Uterus (tissue), 4 donors: Measurements from ENCODE around the gene C11orf91. TPM values are rescaled to one million over a fixed set of nuclear protein-coding genes. Genes with fewer than 3 reads are reported as not detected.

ENCODE experiments used
- DNase-seq, 2 donors: peaks; one replicate each; pipeline ENCODE4 v3.0.0-alpha.2; 2019 to 2020
- H3K27ac ChIP-seq, 2 donors: fragments of 200-600 bp; sonication (generic); 1 replicate in 1 of 2; 2 replicates in 1 of 2; pipeline ENCODE4 v1.5.1; 2016 to 2018
- H3K27me3 ChIP-seq, 2 donors: fragments of 200-600 bp; sonication (generic); one replicate each; pipeline ENCODE4 v1.5.1; 2018 to 2019; ENCODE audit warnings: control low read depth in 1 of 2
- H3K36me3 ChIP-seq, 2 donors: fragments of 200-600 bp; sonication (generic); one replicate each; pipeline ENCODE4 v1.5.1; 2019; ENCODE audit warnings: control low read depth in 1 of 2
- H3K4me1 ChIP-seq, 2 donors: fragments of 200-600 bp; sonication (generic); one replicate each; pipeline ENCODE4 v1.5.1; 2018 to 2019; ENCODE audit warnings: control low read depth in 1 of 2
- H3K4me3 ChIP-seq, 2 donors: fragments of 200-600 bp; sonication (generic); 1 replicate in 1 of 2; 2 replicates in 1 of 2; pipeline ENCODE4 v1.5.1; 2018 to 2019; ENCODE audit warnings: mild to moderate bottlenecking in 1 of 2
- H3K9me3 ChIP-seq, 2 donors: fragments of 200-600 bp; sonication (generic); one replicate each; pipeline ENCODE4 v1.5.1; 2019; ENCODE audit warnings: control low read depth in 1 of 2
- POLR2A ChIP-seq, 2 donors: fragments of 450-650 bp; IDR thresholded peaks; one replicate each; pipeline ENCODE4 v1.6.1; 2016; ENCODE audit warnings: antibody characterized with exemption in 2 of 2, mild to moderate bottlenecking in 1 of 2, moderate library complexity in 1 of 2
- intact Hi-C: fragments of 100-400 bp; cut with DNase I; formaldehyde crosslinking; loops from one replicate; pipeline ENCODE4 v1.15.1; 2023; ENCODE audit warnings: low total_unique reads
- total RNA-seq, 4 donors: library from RNA; depleted of rRNA in 3 of 4; stranded (reverse); fragments of >200 nt in 3 of 4; gene quantifications; one replicate each; pipeline versions ENCODE4 v1.1.0 to v1.2.4, GENCODE V29; 2014 to 2023
- TF ChIP-seq, protein P1 (sequence below), 4 experiments: fragments of 200-600 bp in 2 of 4; fragments of 450-650 bp in 2 of 4; sonication (generic) in 2 of 4; IDR thresholded peaks; one replicate each; pipeline ENCODE4 v1.5.1; 2016 to 2019; ENCODE audit warnings: antibody characterized with exemption in 4 of 4, mild to moderate bottlenecking in 2 of 4, moderate library complexity in 1 of 4
- donor health status: DM: yes; HTN: yes; CAD: no.

The C11orf91 gene
- total RNA-seq, 4 donors from 2014 or later, result not detected

DNA sequence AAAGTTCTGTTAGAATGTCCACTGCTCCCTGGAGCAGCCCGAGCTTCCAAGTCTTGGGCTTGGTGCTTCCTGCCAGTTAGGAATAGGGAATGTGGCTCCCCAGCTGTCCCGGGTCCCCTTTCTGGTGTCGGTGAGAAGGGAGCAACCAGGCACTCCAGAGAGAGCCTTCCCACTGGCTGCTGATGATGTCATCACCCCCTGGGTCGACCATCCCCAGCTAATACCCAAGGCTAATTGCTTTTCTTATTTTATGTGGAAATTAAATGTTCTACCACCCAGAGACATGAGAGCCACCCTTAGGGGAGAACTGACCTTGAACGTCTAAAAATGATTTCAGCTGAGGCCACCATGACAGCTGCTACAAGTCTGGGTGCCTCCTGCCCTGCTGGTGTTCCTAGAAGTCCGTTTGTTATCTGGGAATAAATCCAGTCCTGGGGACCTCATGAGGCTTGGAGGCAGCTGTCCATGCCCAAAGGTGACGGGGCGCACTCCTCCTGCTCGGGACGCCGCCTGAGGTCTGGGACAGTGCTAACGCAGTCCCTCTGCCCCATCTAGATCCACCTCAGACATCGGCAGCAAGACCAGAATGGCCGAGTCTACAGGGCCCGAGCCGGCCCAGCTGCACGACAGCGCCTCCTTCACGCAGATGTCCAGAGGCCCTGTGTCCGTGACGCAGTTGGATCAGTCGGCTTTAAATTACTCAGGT lies 42.3 kb downstream of the C11orf91 start:
- H3K27ac ChIP-seq, result no peak overlapping the region
- no peaks in the 10 kb centered on the region for H3K4me1 ChIP-seq
- H3K36me3 ChIP-seq, result no peaks in the 10 kb centered on the region
- intact Hi-C loops, result no loop called here
- TF ChIP-seq POLR2A (IDR thresholded peaks at IDR 0.05), result no peak
- TF ChIP-seq, protein P1, sequence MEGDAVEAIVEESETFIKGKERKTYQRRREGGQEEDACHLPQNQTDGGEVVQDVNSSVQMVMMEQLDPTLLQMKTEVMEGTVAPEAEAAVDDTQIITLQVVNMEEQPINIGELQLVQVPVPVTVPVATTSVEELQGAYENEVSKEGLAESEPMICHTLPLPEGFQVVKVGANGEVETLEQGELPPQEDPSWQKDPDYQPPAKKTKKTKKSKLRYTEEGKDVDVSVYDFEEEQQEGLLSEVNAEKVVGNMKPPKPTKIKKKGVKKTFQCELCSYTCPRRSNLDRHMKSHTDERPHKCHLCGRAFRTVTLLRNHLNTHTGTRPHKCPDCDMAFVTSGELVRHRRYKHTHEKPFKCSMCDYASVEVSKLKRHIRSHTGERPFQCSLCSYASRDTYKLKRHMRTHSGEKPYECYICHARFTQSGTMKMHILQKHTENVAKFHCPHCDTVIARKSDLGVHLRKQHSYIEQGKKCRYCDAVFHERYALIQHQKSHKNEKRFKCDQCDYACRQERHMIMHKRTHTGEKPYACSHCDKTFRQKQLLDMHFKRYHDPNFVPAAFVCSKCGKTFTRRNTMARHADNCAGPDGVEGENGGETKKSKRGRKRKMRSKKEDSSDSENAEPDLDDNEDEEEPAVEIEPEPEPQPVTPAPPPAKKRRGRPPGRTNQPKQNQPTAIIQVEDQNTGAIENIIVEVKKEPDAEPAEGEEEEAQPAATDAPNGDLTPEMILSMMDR (IDR thresholded peaks at IDR 0.05), result no peak
- DNase-seq, result no peak
- H3K4me3 ChIP-seq, result no peak overlapping the region
- no peaks in the 10 kb centered on the region for H3K9me3 ChIP-seq
- no peaks in the 10 kb centered on the region for H3K27me3 ChIP-seq

DNA sequence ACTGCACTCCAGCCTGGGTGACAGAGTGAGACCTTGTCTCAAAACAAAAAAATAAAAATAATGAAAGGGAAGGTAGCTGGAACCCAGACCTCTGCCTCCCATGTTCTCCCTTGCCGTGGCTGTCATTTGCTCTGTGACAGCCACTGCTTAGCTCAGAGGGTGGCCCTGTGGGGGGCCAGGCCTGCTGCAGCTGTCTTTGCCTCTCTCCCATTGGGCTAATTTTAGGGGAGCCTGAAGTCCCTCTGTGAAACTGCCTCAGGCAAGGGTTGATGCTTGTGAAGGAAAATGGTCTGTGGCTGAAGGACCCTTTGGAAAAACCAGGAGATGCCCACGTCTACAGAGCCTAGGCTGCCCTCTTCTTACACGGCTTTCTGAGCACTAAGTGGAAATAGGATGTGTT lies 42.9 kb downstream of the C11orf91 start:
- H3K4me3 ChIP-seq, result no peak overlapping the region
- no peak for DNase-seq
- H3K36me3 ChIP-seq, result no peaks in the 10 kb centered on the region
- H3K4me1 ChIP-seq, result no peaks in the 10 kb centered on the region
- intact Hi-C loops, result no loop called here
- TF ChIP-seq POLR2A (IDR thresholded peaks at IDR 0.05), result no peak
- TF ChIP-seq, protein P1 (IDR thresholded peaks at IDR 0.05), result no peak
- H3K27me3 ChIP-seq, result no peaks in the 10 kb centered on the region
- H3K9me3 ChIP-seq, result no peaks in the 10 kb centered on the region
- no peak overlapping the region for H3K27ac ChIP-seq

GRCh38 chr11:33656768-33657167 lies 43.9 kb downstream of the C11orf91 start:
- intact Hi-C loops, result no loop called here
- Histone ChIP-seq H3K9me3 (no peaks in the 10 kb centered on the region), H3K36me3 (no peaks in the 10 kb centered on the region), H3K27ac (no peak overlapping the region), H3K4me1 (no peaks in the 10 kb centered on the region), H3K4me3 (no peak overlapping the region), H3K27me3 (no peaks in the 10 kb centered on the region)
- TF ChIP-seq POLR2A (IDR thresholded peaks at IDR 0.05), result no peak
- DNase-seq, result no peak

- no peak for DNase-seq
- Histone ChIP-seq H3K4me3 (no peak overlapping the region), H3K4me1 (no peaks in the 10 kb centered on the region), H3K27ac (no peak overlapping the region), H3K36me3 (no peaks in the 10 kb centered on the region), H3K9me3 (no peaks in the 10 kb centered on the region), H3K27me3 (no peaks in the 10 kb centered on the region)
- intact Hi-C loops, result no loop called here
- no peak for TF ChIP-seq POLR2A (IDR thresholded peaks at IDR 0.05)
- TF ChIP-seq, protein P1 (IDR thresholded peaks at IDR 0.05), result no peak
Measured at GRCh38 chr11:33655842-33656600, 44.6 kb downstream of the C11orf91 start.

DNA sequence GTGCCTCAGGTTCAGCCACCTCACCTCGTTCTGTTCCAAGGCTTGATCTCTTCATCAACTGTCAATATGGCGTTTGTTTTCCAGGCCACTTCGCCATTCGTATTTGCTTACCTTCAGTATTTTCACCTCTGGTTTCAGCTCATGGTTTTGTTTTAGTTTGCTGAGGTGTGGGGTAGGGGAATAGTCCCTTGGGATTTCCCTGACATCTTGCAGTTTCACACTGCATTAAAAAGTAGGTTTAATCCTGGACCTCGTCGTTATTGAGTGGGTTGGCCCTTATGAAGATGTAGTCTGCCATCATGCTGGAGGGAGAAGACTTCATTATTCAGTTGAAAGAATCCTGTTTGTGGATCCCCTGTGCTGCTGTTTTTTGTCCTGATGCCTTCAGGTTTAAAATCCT lies 46.0 kb downstream of the C11orf91 start:
- intact Hi-C loops, result no loop called here
- Histone ChIP-seq H3K27ac (no peak overlapping the region), H3K4me1 (no peaks in the 10 kb centered on the region), H3K27me3 (no peaks in the 10 kb centered on the region), H3K36me3 (no peaks in the 10 kb centered on the region), H3K9me3 (no peaks in the 10 kb centered on the region), H3K4me3 (no peak overlapping the region)
- DNase-seq, result no peak
- TF ChIP-seq POLR2A (IDR thresholded peaks at IDR 0.05), result no peak
- TF ChIP-seq, protein P1 (IDR thresholded peaks at IDR 0.05), result no peak
